GM12872 (cell line): ENCODE measurements around the gene USH1C.

Experiments used
- CTCF ChIP-seq: IDR thresholded peaks from 3 replicates; pipeline ENCODE4 v1.5.1; 2011; ENCODE audit warnings: low read depth, mild to moderate bottlenecking, low read length, moderate library complexity; ENCODE audit not compliant: insufficient read depth

The USH1C gene

DNA sequence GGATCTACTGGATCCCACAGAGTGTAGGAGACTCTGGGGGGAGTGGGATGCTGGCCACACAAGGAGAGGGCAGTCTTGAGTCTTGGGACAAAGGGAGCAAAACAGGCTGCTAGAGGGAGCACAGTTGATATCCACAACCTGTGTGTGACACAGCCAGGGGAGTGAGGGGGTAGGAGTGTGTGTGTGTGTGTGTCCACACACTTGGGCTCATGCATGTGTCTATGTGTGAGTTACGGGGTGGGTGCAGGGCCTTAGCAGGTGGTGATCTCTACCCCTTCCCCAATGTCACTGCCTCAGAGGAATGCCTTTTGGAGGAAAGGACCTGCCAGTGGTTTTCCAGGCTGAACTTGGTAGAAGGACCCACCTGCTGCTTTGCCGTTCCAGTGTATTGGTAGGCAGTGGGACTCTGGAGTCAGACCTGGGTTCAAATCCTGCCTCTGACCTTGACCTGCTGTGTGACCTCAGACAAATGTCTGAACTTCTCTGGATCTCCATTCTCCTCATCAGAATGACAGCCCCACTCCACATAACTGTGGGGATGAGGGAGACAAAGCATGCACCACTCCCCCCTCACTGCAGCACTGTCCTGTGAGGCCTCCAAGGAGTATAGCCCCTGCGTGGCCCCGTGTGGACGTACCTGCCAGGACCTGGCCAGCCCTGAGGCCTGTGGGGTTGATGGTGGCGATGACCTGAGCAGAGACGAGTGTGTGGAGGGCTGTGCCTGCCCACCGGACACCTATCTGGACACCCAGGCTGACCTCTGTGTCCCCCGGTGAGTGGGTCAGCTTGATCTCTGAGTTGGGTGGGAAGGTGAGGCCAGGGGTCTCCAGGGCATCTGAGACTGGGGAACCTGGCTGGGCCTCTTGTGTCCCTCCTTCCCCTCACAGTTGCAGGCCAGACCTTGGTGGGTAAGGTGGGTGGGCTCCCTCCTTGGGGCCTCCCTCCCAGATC, 30.2 kb upstream of the USH1C start:
- no peak for TF ChIP-seq CTCF

- TF ChIP-seq CTCF, result no peak
Measured at GRCh38 chr11:17573526-17573925, 29.3 kb upstream of the USH1C start.

DNA sequence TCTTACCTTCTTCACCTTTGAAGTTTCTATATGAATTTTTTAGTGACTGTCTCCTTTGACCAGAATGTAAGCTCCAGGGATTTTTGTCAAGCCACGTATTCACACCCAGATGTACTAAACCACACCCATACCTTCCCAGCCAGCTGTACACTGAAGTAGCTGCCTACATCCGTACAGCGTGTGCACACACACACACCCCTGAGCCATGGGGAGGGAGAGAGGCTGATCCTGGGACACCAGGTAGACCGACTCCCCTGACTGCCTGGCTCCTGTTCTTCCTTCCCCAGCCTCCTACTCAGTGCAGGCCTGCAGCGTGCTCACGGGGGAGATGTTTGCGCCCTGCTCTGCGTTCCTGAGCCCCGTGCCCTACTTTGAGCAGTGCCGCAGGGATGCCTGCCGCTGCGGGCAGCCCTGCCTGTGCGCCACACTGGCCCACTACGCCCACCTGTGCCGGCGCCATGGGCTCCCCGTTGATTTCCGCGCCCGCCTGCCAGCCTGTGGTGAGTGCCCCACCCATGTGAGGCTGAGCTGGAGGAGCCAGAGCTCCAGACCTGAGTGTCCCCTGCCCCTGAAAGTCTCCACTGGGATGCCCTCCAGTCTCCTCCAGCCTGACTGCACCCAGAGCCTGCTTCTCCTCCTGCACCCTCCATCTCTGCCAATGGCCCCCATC, 28.7 kb upstream of the USH1C start:
- no peak for TF ChIP-seq CTCF

- TF ChIP-seq CTCF, result no peak
Measured at GRCh38 chr11:17572359-17572690, 28.1 kb upstream of the USH1C start.

DNA sequence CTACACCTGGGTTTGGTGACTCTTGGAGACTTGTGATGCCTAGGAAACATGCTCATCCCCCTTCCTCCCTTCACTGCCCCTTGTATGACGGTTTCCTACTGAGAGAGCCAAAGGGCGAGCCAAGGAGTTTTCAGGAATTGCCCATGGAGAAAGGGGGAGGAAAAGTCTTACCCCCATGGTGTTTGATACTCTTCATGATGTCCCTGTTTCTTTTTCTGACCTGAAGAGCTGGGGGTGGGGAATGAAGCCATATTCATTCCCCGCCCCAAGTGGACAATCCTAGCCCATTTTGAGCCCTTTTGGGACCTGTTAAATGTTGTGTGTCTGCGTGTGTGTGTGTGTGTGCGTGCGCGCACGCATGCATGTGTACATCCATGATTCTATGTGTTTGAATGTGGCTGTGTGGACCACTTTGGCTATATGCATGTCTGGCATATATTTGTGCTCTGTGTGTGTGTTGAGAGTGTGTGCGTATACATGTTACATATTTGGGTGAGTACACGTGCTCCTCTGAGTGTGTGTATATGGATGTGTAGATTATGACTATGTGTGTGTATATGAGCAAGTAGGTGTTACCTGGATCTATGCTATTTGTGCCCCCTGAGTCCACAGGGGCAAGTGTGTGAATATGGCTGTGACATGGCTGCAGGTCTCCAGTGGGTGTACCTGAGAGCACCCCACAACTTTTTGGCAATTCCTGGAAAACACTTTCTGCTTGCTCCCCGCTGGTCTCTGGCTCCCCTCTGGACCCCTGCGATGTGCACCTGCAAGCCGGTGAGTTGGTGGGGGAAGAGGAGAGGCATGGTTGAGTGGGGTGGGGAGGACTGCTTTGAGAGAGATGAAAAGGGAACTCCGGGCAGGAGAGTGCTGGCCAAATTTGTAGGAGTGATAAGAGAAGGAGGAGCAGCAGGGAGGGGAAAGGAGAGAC, 27.5 kb upstream of the USH1C start:
- TF ChIP-seq CTCF, result no peak

DNA sequence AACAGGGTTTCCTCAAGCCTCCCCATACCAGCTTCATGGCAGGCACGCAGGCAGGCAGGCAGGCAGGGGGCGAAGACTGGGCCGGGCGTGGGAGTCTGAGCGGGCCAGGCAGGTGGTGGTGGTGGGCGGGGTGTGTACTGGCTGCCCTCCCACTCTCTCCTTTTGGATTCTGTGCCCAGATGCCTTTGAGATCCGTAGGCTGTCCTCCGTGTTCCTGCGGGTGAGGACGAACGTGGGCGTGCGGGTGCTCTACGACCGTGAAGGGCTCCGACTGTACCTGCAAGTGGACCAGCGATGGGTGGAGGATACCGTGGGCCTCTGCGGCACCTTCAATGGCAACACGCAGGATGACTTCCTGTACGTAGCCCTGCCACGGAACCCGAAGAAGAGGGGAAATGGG, 25.8 kb upstream of the USH1C start:
- no peak for TF ChIP-seq CTCF

DNA sequence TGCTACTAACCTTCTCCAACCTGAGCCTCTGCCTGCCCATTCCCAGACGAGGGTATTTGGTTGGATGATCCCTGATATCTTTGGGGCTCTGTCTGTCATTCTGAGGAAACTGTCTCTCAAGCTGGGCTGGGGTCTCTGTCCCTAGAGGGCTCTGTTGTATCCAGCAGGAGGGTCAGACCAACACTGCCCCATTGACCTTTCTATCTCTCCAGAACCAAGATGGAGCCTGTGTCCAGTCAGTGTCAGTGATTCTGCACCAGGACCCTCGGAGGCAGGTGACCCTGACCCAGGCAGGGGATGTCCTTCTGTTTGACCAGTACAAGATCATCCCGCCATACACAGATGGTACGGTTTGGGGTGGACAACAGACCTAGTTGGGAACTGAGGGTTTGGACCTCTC, 24.7 kb upstream of the USH1C start:
- TF ChIP-seq CTCF, result no peak
